Lung microvascular endothelial cell (primary cell): ENCODE measurements around the gene CYP4F2. TPM values are rescaled to one million over a fixed set of nuclear protein-coding genes. Genes with fewer than 3 reads are reported as not detected.
"Not testable (repeated sequence)": the region's sequence is repeated elsewhere in the genome, so short reads cannot be mapped to it uniquely, and the experiment has no call there.

Experiments used
- DNase-seq, 2 donors: peaks; one replicate each; pipeline versions ENCODE4 v3.0.0 to v3.0.0-alpha.2; 2010; ENCODE audit warnings: low read depth in 2 of 2
- total RNA-seq: library from RNA; depleted of rRNA; stranded (reverse); fragments of >200 nt; gene quantifications from 2 replicates; pipeline ENCODE4 v1.2.1, GENCODE V29; 2014

Gene CYP4F2
- total RNA-seq, 1 donor from 2014 or later: not detected

DNA sequence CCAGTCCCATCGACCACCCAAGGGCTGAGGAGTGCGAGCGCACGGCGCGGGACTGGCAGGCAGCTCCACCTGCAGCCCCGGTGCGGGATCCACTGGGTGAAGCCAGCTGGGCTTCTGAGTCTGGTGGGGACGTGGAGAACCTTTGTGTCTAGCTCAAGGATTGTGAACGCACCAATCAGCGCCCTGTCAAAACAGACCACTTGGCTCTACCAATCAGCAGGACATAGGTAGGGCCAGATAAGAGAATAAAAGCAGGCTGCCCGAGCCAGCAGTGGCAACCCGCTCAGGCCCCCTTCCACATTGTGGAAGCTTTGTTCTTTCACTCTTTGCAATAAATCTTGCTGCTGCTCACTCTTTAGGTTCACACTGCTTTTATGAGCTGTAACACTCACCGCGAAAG, 2.2 kb upstream of the CYP4F2 start:
- DNase-seq: not testable (repeated sequence)

DNA sequence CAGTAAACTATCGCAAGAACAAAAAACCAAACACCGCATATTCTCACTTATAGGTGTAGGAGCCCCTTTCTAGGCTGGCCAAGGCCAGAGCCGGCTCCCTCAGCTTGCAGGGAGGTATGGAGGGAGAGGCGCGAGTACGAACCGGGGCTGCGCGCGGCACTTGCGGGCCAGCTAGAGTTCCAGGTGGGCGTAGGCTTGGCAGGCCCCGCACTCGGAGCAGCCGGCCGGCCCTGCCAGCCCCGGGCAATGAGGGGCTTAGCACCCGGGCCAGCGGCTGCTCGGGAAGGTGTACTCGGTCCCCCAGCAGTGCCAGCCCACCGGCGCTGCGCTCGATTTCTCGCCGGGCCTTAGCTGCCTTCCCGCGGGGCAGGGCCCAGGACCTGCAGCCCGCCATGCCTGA, 1.7 kb upstream of the CYP4F2 start:
- DNase-seq: not testable (repeated sequence)

DNA sequence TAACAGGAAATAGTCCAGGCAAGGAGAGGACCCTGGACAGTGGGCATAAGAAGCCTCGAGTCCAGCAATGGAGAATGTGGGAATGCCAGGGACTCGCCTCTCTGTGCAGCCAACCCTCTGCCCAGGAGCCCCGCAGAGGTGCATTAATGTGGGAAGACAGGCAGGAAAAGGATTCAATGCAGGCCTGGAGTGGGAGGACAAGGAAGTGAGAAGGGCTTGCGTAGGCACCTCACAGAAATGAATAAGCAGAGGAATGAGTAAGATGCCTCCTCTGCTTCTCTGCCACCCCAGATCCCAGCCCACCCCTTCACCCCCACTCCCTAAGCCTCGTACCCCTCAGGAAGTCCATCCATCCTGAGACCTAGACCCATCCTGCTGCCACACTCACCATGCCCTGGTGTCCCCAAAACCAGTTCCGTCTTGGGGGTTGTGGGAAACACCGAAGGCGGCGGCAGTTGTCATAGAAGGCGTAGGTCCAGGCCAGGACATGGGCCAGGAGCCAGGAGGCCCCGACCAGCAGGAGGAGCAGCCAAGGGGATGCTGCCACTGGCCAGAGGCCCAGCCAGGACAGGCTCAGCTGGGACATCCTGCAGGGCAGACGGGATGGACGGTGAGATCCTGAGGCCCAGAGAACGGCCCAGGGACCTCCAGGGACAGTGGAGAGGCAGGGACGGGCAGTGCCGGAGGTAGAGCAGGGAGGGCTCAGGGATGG, 692 bp downstream of the CYP4F2 start:
- DNase-seq: no peak

DNA sequence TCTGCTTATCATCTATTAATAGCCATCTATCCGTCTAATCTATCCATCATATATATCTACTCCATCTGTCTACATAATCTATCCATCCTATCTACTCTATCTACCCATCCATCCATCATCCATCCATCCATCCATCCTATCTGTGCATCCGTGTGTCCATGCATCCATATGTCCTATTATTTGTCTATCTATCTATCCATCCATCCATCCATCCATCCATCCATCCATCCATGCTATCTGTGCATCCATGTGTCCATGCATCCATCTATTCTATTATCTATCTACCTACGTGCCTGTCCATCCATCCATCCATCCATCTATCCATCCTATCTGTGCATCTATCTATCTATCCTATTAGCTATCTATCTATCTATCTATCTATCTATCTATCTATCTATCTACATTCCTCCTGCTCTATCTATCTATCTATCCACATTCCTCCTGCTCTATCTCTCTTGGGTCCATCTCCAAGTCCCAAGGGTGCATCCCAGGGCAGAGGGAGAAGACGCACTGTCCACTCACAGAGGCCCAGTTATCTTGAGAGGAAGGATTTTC, 1.9 kb downstream of the CYP4F2 start:
- DNase-seq: no peak

DNA sequence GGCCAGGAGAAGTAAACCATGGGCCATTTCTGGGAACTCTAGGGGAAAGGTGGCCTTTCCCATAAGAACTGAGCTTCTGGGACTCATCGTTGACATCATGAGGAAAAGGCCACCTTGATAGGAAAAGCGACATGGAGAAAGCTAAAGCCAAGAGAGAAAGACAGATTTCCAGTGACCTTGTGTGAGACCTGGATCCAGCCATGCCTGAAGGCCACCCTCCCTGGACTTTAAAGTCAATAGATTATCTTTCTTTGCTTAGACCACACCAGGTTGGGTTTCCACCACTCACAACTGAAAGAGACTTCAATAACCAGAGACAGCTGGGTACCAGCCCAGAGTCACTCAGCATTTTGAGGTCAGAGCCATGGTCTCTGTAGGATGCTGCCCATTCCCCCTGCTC, 3.5 kb downstream of the CYP4F2 start:
- no peak for DNase-seq

DNA sequence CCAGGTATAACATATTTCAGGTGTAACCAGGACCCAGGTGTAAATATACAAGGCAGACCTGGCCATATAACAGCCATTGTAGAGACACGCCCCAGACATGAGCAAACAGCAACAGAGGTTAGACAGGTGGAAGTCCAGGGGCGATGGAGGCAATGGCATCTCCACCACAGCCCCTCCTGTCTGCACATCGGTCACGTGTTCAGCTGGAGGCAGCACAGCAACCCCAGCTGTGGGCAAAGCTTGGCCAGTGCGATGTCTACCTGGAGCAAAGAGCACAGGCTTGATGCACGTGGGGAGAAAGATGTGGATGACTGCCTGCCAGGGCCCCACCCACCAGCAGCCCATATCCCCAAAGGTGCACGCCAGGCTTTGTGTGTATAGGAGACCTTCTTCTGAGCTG, 4.4 kb downstream of the CYP4F2 start:
- no peak for DNase-seq

GRCh38 chr19:15892012-15892411, 5.9 kb downstream of the CYP4F2 start:
- no peak for DNase-seq

DNA sequence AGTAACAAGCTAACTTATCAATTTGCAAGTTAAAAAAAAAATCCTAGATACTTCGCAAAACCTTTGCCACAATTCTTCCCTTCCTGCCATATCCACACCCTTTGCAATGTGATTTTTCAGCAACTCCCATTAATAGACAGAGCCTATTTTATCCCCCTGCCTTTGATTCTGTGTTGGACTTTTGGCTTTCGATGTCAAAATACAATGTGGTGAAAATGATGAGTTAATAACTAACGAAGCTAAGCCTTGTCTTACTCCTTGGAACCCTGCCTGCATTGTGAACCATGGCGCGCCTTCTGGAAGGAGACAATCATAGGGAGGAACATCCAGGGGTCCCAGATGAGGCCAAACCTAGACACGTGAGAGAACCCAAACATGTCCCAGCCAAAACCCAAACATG, 6.4 kb downstream of the CYP4F2 start:
- DNase-seq: no peak

GRCh38 chr19:15889339-15889738, 8.5 kb downstream of the CYP4F2 start:
- DNase-seq: not testable (repeated sequence)

- no peak for DNase-seq
Measured at GRCh38 chr19:15885919-15886318, 12.0 kb downstream of the CYP4F2 start.

- DNase-seq: no peak
Measured at GRCh38 chr19:15885167-15885566, 12.7 kb downstream of the CYP4F2 start.

DNA sequence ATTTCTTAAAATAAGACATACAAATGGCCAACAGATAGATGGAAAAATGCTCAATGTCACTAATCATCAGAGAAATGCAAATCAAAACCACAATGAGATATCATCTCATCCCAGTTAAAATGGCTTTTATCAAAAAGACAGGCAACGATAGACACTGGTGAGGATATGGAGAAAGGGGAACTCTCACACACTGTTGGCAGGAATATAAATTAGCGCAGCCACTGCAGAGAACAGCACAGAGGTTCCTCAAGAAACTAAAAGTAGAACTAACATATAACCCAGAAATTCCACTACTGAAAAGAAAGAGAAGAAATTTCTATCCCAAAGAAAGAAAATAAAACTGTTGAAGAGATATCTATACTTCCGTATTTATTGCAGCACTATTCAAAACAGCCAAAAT, 14.5 kb downstream of the CYP4F2 start:
- DNase-seq: not testable (repeated sequence)

- DNase-seq: no peak
Measured at GRCh38 chr19:15874821-15875474, 22.9 kb downstream of the CYP4F2 start.

GRCh38 chr19:15873771-15874170, 24.1 kb downstream of the CYP4F2 start:
- not testable (repeated sequence) for DNase-seq

DNA sequence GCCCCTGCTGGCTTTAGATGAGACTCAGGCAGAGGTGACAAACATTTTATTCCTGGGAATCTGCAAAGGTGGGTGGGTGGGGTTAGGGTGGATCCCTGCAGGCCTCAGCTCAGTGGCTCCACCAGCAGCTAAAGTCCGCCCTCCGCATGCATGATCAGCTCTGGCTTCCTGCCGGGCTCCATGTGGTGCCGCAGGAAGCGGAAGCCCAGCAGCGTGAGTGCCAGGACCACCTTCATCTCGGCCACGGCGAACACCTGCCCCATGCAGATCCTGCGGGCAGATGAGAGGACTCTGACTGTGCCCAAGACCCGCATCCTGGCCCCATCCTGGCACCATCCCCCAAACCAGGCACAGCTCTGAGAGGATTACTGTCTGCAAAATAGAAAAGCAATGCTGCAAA, 26.3 kb downstream of the CYP4F2 start:
- DNase-seq: no peak

DNA sequence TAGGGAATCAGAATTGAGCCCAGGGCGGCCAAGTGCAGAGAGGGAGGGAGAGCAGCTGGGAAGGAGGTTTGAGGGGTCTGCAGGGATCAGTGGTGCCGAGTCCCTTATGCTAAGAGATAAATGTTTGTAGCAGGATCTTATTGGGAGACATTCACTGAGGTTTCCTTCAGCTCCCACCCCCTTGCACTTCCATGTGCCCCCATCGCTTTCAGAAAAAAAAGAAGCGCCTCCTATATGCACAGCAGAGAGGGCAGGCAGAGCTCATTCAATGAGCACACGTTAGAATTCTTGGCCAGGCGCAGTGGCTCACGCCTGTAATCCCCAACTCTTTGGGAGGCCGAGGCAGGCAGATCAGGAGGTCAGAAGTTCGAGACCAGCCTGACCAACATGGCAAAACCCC, 28.0 kb downstream of the CYP4F2 start:
- no peak for DNase-seq

DNA sequence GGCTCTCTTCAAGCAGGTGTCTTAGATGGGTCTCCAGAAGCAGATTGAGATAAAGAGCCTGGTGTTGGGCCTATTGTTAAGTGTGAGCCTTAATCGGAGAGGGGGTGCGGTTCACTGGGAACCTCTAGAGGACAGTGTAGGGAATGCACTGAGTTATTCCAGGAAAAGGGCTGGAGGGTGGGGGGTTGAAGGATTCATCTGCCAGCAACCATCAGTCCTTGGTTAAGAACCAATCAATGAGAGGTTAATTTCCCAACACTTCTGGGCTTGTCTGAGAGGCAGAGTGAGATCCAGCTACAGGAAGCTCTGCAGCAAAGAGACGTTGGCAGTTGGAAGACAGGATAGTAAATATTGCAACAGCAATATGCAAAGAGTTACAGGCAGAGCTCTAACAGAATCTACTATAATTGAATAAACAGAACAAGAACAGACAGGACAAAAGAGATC, 28.7 kb downstream of the CYP4F2 start:
- DNase-seq: peak; percentile 46 to 58

- no peak for DNase-seq
Measured at GRCh38 chr19:15866636-15867035, 31.2 kb downstream of the CYP4F2 start.

GRCh38 chr19:15864824-15865223, 33.0 kb downstream of the CYP4F2 start:
- DNase-seq: no peak

DNA sequence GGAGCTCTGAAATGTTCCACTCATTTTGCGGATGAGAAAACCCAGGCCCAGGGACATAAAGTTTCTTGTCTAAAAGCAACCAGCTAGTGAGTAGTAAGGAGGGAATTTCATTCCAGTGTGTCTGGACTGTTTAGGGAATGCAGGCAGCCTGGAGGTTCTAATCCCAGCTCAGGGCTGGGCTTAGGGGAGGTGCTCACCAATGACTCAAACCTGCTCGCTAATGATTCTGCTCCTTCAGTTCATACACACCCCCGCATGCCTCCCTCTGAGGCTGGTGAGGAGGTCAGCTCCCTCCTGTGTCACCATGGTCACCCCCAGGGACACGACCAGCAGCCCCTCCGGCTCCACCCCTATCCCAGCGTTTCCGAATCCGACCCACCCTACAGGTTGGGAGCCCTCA, 34.6 kb downstream of the CYP4F2 start:
- DNase-seq: no peak

DNA sequence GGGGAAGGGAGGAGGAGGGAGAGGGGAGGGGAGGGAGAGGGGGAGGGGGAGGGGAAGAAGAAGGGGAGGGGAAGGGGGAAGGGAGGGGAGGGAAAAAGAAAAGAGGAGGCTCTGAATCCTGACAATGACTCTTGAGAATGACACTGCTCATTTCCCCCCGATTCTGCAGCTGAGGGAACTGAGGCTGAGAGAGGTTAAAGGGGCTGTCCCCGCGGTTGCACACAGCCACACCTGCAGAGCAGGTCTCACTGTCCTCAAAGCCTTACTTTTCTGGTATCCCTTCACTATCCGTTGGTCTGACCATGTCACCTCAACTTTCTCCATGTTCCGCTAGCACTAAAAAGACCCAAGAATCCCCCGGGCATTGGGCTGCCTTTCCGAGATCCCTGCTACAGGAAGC, 35.4 kb downstream of the CYP4F2 start:
- no peak for DNase-seq

GRCh38 chr19:15860522-15860921, 37.4 kb downstream of the CYP4F2 start:
- no peak for DNase-seq

- DNase-seq: no peak
Measured at GRCh38 chr19:15859187-15859586, 38.7 kb downstream of the CYP4F2 start.
